SU-DHL-6 (cell line): Measurements from ENCODE around the gene C6orf62.

ENCODE experiments used
- EZH2phosphoT487 ChIP-seq: fragments of 200-600 bp; sonication (generic), shearing (Covaris generic); conservative IDR thresholded peaks from 2 replicates; pipeline ENCODE4 v1.6.1; 2018; ENCODE audit warnings: mild to moderate bottlenecking, antibody characterized with exemption, low read length, moderate library complexity, mixed read lengths
- TF ChIP-seq, protein P1 (sequence below): fragments of 200-600 bp; sonication (generic); IDR thresholded peaks from one replicate; pipeline ENCODE4 v1.5.1; 2017; ENCODE audit warnings: antibody characterized with exemption, mild to moderate bottlenecking, low read length, moderate library complexity; ENCODE audit not compliant: insufficient read depth, poor library complexity, severe bottlenecking

GRCh38 chr6:24719125-24719971, at the start of gene C6orf62:
- TF ChIP-seq, protein P1, sequence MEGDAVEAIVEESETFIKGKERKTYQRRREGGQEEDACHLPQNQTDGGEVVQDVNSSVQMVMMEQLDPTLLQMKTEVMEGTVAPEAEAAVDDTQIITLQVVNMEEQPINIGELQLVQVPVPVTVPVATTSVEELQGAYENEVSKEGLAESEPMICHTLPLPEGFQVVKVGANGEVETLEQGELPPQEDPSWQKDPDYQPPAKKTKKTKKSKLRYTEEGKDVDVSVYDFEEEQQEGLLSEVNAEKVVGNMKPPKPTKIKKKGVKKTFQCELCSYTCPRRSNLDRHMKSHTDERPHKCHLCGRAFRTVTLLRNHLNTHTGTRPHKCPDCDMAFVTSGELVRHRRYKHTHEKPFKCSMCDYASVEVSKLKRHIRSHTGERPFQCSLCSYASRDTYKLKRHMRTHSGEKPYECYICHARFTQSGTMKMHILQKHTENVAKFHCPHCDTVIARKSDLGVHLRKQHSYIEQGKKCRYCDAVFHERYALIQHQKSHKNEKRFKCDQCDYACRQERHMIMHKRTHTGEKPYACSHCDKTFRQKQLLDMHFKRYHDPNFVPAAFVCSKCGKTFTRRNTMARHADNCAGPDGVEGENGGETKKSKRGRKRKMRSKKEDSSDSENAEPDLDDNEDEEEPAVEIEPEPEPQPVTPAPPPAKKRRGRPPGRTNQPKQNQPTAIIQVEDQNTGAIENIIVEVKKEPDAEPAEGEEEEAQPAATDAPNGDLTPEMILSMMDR, result no peak
- TF ChIP-seq EZH2phosphoT487, result no peak
